GM18499 (cell line): ENCODE results near the gene HOMER3.
"Not testable (repeated sequence)": the region's sequence is repeated elsewhere in the genome, so short reads cannot be mapped to it uniquely, and the experiment has no call there.

Experiments used
- ATAC-seq: cut with Tn5 transposase; IDR thresholded peaks from one replicate; pipeline ENCODE4 v1.9.1; 2021; ENCODE audit warnings: moderate number of reproducible peaks; ENCODE audit not compliant: insufficient read depth, unreplicated experiment

HOMER3 gene

DNA sequence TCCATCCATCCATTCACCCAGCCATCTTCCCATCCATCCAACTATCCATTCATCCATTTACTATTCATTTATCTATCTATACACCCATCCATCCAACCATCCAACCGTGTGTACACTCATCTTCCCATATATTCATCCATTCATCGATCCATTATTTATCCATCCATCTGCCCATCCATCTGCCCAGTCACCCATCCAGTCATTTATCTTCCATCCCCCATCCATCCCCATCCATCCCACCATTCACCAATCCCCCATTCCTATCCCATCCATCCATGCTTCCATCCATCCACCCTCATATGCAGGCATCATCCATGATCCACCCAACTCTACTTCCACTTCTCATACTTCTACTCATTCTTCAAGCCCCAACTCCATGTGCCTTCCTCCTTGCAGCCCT is 14.0 kb upstream of the HOMER3 start:
- no peak for ATAC-seq

- no peak for ATAC-seq
Measured at GRCh38 chr19:18954094-18954493, 13.1 kb upstream of the HOMER3 start.

DNA sequence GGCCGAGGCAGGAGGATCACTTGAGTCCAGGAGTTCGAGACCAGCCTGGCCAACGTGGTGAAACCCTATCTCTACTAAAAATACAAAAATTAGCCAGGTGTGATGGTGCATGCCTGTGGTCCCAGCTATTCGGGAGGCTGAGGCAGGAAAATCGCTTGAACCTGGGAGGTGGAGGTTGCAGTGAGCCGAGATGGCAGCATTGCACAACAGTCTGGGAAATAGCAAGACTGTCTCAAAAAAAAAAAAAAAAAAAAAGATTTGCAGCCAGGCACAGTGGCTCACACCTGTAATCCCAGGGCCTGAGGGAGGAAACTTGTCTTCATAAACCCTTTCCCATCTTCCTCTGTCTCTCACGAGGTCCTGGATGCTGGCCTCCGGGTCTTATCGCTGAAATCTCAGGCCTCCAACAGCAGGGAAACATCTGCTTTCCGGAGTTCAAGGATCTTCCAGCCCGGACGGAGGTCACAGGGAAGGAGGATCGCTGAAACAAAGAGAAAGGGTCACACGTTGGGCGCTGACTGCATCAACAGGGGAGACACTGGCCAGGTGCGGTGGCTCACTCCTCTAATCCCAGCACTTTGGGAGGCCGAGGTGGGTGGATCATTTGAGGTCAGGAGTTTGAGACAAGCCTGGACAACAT is 11.5 kb upstream of the HOMER3 start:
- not testable (repeated sequence) for ATAC-seq

DNA sequence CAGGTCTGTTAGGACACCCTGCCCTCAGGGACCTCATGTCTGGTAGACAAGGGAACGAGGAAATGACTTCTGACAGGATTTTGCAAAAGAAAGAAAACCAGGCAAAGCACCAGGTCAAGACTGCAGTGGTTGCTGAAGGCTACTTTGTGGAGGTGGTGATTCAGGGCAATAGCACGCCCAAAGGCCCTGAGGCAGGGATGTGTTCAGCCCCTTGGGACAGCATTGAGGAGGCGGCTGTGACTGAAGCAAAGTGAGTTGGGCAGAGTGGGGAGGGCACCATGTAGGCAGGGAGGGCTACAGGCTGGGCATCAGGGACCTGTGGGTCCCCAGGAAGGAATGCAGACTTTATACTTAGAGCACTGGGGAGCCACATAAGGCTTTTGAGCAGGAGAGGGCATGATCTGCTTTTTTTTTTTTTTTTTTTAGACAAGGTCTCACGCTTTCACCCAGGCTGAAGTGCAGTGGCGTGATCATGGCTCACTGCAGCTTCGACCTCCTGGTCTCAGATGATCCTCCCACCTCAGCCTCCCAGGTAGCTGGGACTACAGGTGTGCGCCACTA is 10.8 kb upstream of the HOMER3 start:
- no peak for ATAC-seq

GRCh38 chr19:18949858-18950257 is 8.8 kb upstream of the HOMER3 start:
- ATAC-seq = no peak

GRCh38 chr19:18948976-18949356 is 7.9 kb upstream of the HOMER3 start:
- no peak for ATAC-seq

- ATAC-seq = no peak
Measured at GRCh38 chr19:18948075-18948975, 7.3 kb upstream of the HOMER3 start.

- no peak for ATAC-seq
Measured at GRCh38 chr19:18946918-18947317, 5.9 kb upstream of the HOMER3 start.

DNA sequence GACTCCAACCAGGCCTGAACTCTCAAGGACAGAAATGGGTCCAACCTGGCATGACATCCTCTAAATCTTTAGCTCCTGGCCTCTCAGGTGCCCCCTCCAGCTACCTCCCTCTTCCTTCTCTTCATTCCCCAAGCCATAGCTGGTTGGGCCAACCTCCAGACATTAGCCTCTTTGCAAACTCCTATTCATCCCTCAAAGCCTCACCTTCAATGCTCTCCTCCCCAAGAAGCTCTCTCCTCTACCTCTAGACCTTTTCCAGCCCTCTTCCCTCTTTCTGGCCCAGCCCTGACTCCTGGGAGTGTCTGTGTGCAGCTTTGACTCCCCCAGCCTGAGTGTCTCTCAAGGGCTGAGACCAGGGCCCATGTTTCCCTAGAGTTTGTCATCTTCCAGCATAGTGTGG is 5.3 kb upstream of the HOMER3 start:
- no peak for ATAC-seq

DNA sequence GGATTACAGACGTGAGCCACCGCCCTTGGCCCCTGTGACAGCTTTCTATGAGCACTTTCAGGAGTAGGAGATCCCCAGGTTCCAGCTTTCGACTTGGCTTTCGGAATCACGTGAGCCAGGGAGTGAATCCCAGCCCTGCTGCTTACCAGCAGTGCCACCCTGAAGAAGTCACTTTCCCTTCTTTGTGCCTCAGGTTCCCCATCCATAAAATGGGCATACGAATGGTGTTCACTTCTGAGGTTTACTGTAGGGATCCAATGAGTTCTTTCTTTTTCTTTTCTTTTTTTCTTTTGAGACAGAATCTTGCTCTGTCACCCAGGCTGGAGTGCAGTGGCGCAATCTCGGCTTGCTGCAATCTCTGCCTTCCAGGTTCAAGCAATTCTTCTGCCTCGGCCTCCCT is 4.3 kb upstream of the HOMER3 start:
- no peak for ATAC-seq

- no peak for ATAC-seq
Measured at GRCh38 chr19:18943465-18943864, 2.4 kb upstream of the HOMER3 start.

- ATAC-seq = no peak
Measured at GRCh38 chr19:18942692-18943091, 1.7 kb upstream of the HOMER3 start.

GRCh38 chr19:18941628-18942354 is 774 bp upstream of the HOMER3 start:
- ATAC-seq = no peak

DNA sequence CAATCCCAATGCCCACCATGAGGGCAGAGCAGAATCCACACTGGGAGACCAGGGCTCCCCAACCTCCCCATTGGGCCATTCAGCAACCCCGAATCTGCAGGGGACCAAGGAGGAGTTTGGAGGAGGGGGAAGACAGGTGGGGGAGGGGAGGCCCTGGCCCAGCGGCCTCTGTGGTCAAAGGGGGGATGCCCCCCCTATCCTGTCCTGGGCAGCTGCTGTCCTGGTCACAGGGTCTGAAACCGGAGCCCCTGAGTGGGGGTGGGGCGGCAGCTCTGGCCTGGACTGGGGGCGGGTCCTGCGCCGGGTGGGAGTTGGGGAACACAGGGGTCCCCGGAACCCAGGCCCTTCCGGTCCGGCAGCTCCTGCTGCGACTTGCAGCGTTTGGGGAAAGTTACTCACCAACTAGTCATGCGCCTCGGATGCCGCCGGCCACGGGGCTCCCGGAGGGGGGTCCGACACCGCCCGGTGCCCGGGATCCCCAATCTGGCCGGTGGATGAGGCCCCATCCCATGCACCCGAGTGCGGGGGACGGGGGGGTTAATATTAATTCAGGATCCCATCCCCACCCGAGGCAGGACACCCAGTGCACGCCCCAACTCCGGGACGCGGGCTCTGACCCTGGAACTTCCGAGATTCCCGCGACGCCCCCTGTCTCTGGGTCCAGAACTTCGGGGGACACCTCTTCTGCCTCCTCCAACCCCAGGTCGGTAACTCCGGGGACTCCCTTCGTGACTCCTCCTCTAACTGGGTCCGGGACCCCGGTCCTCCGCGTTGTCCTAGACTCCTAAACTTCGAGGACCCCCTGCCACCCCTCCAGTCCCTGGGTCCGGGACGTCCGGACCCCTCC is 872 bp downstream of the HOMER3 start:
- no peak for ATAC-seq

DNA sequence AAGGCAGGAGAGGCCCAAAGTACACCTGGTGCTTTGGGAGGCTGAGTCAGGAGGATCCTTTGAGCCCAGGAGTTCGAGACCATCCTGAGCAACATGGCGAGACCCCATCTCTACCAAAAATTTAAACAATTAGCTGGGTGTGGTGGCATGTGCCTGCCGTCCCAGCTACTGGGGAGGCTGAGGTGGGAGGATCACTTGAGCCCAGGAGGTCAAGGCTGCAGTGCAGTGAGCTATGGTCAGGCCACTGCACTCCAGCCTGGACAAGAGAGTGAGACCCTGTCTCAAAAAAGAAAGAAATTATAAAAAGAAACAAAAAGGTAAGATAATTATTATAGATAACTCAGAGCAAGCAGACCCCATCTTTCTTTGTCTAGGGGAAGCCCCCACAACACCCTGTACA is 1.9 kb downstream of the HOMER3 start:
- ATAC-seq = no peak

- no peak for ATAC-seq
Measured at GRCh38 chr19:18933297-18933696, 7.7 kb downstream of the HOMER3 start.

- ATAC-seq = no peak
Measured at GRCh38 chr19:18932216-18932841, 8.7 kb downstream of the HOMER3 start.

DNA sequence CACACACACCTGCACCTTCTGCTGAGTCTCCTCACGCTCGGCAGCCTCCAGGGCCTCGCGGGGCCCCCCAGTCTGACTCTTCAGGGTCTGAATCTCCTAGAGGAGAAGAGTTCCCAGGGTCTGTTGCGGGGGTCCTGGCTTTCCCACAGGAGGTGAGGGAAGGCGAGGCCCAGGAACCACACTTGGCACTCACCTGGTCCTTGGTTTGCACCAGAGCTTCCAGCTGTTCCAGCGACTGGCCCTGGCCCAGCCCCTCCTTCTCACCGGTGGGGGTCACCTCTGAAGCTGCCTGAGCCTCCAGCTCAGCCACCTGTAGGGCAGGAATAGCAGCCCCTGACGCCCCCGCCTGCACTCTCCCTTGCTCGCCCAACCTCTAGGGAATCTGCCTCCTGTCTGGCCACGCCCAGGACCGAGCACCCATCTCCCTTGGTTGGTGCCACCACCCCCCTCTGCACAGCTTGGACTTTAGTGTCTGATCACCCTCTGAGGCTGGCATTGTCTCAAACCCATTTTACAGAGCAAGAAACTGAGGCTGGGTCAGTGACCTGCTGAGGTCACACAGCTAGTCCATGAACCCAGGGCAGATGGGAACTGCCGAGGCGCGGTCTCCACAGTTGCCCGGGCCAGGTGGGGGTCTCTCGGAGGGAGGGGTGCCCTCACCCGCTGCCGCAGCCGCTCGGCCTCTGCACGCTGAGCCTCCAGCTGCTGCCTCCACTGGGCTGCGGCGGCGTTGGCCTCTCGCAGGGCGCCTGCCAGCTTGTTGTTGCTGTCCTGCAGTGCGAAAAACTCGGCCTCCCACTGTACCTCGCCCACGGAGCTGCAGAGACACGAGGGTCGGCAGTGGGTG is 9.5 kb downstream of the HOMER3 start:
- ATAC-seq = no peak

GRCh38 chr19:18929311-18929710 is 11.7 kb downstream of the HOMER3 start:
- no peak for ATAC-seq
